ENCODE measurements around the gene PTPRN2.
"Not testable (repeated sequence)": the region's sequence is repeated elsewhere in the genome, so short reads cannot be mapped to it uniquely, and the experiment has no call there.

Gene PTPRN2

GRCh38 chr7:158048569-158048968, 539.1 kb downstream of the PTPRN2 start:
- DNase-seq (ENCODE audit: low read depth), result no peak

- no peak for DNase-seq (ENCODE audit: low read depth)
These were observed 540.1 kb downstream of the PTPRN2 start for GRCh38 chr7:158047391-158048059.

- not testable (repeated sequence) for DNase-seq (ENCODE audit: low read depth)
These were observed 541.4 kb downstream of the PTPRN2 start for GRCh38 chr7:158046246-158046645.

- no peak for DNase-seq (ENCODE audit: low read depth)
These were observed 543.2 kb downstream of the PTPRN2 start for GRCh38 chr7:158044482-158044823.

- no peak for DNase-seq (ENCODE audit: low read depth)
These were observed 543.8 kb downstream of the PTPRN2 start for GRCh38 chr7:158043551-158044481.

GRCh38 chr7:158042156-158042880, 545.3 kb downstream of the PTPRN2 start:
- no peak for DNase-seq (ENCODE audit: low read depth)

- DNase-seq (ENCODE audit: low read depth), result no peak
These were observed 547.4 kb downstream of the PTPRN2 start for GRCh38 chr7:158040199-158040598.

- no peak for DNase-seq (ENCODE audit: low read depth)
These were observed 548.4 kb downstream of the PTPRN2 start for GRCh38 chr7:158039270-158039669.

GRCh38 chr7:158037211-158037610, 550.4 kb downstream of the PTPRN2 start:
- no peak for DNase-seq (ENCODE audit: low read depth)

- no peak for DNase-seq (ENCODE audit: low read depth)
These were observed 552.3 kb downstream of the PTPRN2 start for GRCh38 chr7:158035343-158035742.

GRCh38 chr7:158034571-158034970, 553.1 kb downstream of the PTPRN2 start:
- DNase-seq (ENCODE audit: low read depth), result no peak

GRCh38 chr7:158033925-158034324, 553.7 kb downstream of the PTPRN2 start:
- not testable (repeated sequence) for DNase-seq (ENCODE audit: low read depth)

GRCh38 chr7:158033196-158033595, 554.4 kb downstream of the PTPRN2 start:
- no peak for DNase-seq (ENCODE audit: low read depth)

- no peak for DNase-seq (ENCODE audit: low read depth)
These were observed 555.0 kb downstream of the PTPRN2 start for GRCh38 chr7:158032561-158033115.

- no peak for DNase-seq (ENCODE audit: low read depth)
These were observed 555.7 kb downstream of the PTPRN2 start for GRCh38 chr7:158031867-158032308.

GRCh38 chr7:158030566-158030965, 557.1 kb downstream of the PTPRN2 start:
- DNase-seq (ENCODE audit: low read depth), result no peak

- no peak for DNase-seq (ENCODE audit: low read depth)
These were observed 557.6 kb downstream of the PTPRN2 start for GRCh38 chr7:158030071-158030470.

- DNase-seq (ENCODE audit: low read depth), result no peak
These were observed 558.1 kb downstream of the PTPRN2 start for GRCh38 chr7:158029509-158029908.

GRCh38 chr7:158028971-158029370, 558.7 kb downstream of the PTPRN2 start:
- no peak for DNase-seq (ENCODE audit: low read depth)

GRCh38 chr7:158028290-158028941, 559.2 kb downstream of the PTPRN2 start:
- DNase-seq (ENCODE audit: low read depth), result no peak

- DNase-seq (ENCODE audit: low read depth), result no peak
These were observed 560.0 kb downstream of the PTPRN2 start for GRCh38 chr7:158027646-158028045.

All from CMK (cell line).